Prostate gland (tissue), 2 donors: Measurements from ENCODE around the gene RPL39. TPM values are rescaled to one million over a fixed set of nuclear protein-coding genes. Genes with fewer than 3 reads are reported as not detected.
"Not testable (repeated sequence)": the region's sequence is repeated elsewhere in the genome, so short reads cannot be mapped to it uniquely, and the experiment has no call there.

ENCODE experiments used
- DNase-seq: peaks from one replicate; pipeline ENCODE4 v3.0.0-alpha.2; 2019; ENCODE audit warnings: low spot score
- H3K27ac ChIP-seq, 2 donors: fragments of 200-600 bp; sonication (generic); 2 replicates each; pipeline ENCODE4 v1.5.1; 2017 to 2019
- H3K27me3 ChIP-seq: fragments of 200-600 bp; sonication (generic); replicated peaks from 2 replicates; pipeline ENCODE4 v1.5.1; 2019; ENCODE audit not compliant: insufficient read depth
- H3K36me3 ChIP-seq, 2 donors: fragments of 200-600 bp; sonication (generic); 1 replicate in 1 of 2; 2 replicates in 1 of 2; pipeline versions ENCODE4 v1.5.1 to v1.8.1; 2017 to 2019
- H3K4me1 ChIP-seq: fragments of 200-600 bp; sonication (generic); replicated peaks from 2 replicates; pipeline ENCODE4 v1.5.1; 2019
- H3K4me3 ChIP-seq, 2 donors: fragments of 200-600 bp; sonication (generic); 2 replicates each; pipeline ENCODE4 v1.5.1; 2017 to 2019
- H3K9me3 ChIP-seq: fragments of 200-600 bp; sonication (generic); 2 replicates; pipeline ENCODE4 v1.5.1; 2017
- CTCF ChIP-seq, 4 experiments: fragments of 200-600 bp in 2 of 4; fragments of 450-650 bp in 2 of 4; sonication (generic) in 2 of 4; IDR thresholded peaks; 1 replicate in 3 of 4; 2 replicates in 1 of 4; pipeline ENCODE4 v1.5.1; 2016 to 2019; ENCODE audit warnings: antibody characterized with exemption in 4 of 4, mild to moderate bottlenecking in 2 of 4, moderate library complexity in 2 of 4
- POLR2A ChIP-seq: fragments of 450-650 bp; IDR thresholded peaks from one replicate; pipeline ENCODE4 v1.6.1; 2016; ENCODE audit warnings: antibody characterized with exemption, mild to moderate bottlenecking
- POLR2AphosphoS5 ChIP-seq: sonication (generic); formaldehyde crosslinking; IDR thresholded peaks from one replicate; pipeline ENCODE4 v1.6.1; 2017; ENCODE audit warnings: antibody characterized with exemption
- WGBS: methylation state at CpG from one replicate; pipeline ENCODE4 v1.1.5; 2018; 5-methylcytosine and 5-hydroxymethylcytosine counted together
- intact Hi-C: fragments of 100-400 bp; cut with DNase I; formaldehyde crosslinking; loops from one replicate; pipeline ENCODE4 v1.14.2; 2022
- total RNA-seq, 2 donors: library from RNA; depleted of rRNA; stranded (reverse); fragments of >200 nt; gene quantifications; one replicate each; pipeline ENCODE4 v1.1.0, GENCODE V29; 2016

Gene RPL39
- total RNA-seq, 2 donors from 2014 or later, result 2,133 to 2,412 TPM

DNA sequence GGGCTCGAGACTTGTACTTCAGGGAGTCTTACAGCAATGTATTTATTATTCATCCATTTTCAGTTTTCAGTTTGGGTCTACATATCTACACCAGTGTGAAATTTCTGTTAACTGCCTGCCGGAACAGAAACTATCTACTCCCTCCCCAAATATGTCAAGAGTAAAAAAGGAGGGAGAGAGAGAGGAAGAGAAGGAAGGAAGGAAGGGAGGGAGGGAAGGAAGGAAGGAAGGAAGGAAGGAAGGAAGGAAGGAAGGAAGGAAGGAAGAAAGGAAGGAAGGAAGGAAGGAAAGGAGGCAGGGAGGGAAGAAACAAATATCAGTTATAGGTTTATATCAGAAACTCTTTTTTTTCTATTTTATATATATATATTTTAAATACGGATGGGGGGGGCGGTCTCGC lies 12.6 kb downstream of the RPL39 start:
- 86% methylated on average over 5 of the region's 5 CpGs for WGBS
- no peaks in the 10 kb centered on the region for H3K4me1 ChIP-seq
- no peak for DNase-seq
- H3K36me3 ChIP-seq, result no peaks in the 10 kb centered on the region
- H3K27me3 ChIP-seq, result no peaks in the 10 kb centered on the region
- no peak overlapping the region for H3K27ac ChIP-seq
- intact Hi-C loops, result no loop called here
- H3K4me3 ChIP-seq, result no peak overlapping the region
- H3K9me3 ChIP-seq, result no peaks in the 10 kb centered on the region
- no peak for TF ChIP-seq POLR2AphosphoS5
- TF ChIP-seq CTCF (IDR thresholded peaks at IDR 0.05), result no peak
- no peak for TF ChIP-seq POLR2A

GRCh38 chrX:119775517-119776238 lies 15.8 kb downstream of the RPL39 start:
- intact Hi-C loops, result no loop called here
- H3K4me3 ChIP-seq, result no peak overlapping the region
- H3K36me3 ChIP-seq, result no peaks in the 10 kb centered on the region
- no peaks in the 10 kb centered on the region for H3K27me3 ChIP-seq
- WGBS, result 84% methylated on average over 15 of the region's 15 CpGs
- no peak overlapping the region for H3K27ac ChIP-seq
- no peaks in the 10 kb centered on the region for H3K9me3 ChIP-seq
- no peak for TF ChIP-seq POLR2A
- TF ChIP-seq CTCF (IDR thresholded peaks at IDR 0.05), result no peak
- no peak for TF ChIP-seq POLR2AphosphoS5
- no peak for DNase-seq
- H3K4me1 ChIP-seq, result no peaks in the 10 kb centered on the region

- DNase-seq, H3K4me1 ChIP-seq, H3K4me3 ChIP-seq, H3K27me3 ChIP-seq, H3K36me3 ChIP-seq, H3K9me3 ChIP-seq, intact Hi-C loops, H3K27ac ChIP-seq: not testable (repeated sequence)
- WGBS, result 90% methylated on average over 3 of the region's 3 CpGs
Measured at GRCh38 chrX:119769388-119769787, 22.0 kb downstream of the RPL39 start.

DNA sequence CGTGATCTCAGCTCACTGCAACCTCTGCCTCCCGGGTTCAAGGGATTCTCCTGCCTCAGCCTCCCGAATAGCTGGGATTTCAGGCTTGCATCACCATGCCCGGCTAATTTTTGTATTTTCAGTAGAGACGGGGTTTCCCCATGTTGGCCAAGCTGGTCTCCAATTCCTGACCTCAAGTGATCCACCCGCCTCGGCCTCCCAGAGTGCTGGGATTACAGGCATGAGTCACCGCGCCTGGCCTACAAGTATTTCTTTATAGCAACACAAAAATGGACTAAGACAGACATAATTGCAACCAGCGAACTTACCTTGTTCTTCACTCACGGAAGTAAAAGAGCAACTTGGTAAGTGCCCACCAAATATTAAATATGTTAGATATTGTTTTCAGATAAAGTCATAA lies 23.0 kb downstream of the RPL39 start:
- intact Hi-C loops, H3K4me3 ChIP-seq, H3K27ac ChIP-seq, H3K36me3 ChIP-seq, H3K9me3 ChIP-seq, H3K27me3 ChIP-seq, H3K4me1 ChIP-seq, DNase-seq: not testable (repeated sequence)
- 92% methylated on average over 11 of the region's 11 CpGs for WGBS

DNA sequence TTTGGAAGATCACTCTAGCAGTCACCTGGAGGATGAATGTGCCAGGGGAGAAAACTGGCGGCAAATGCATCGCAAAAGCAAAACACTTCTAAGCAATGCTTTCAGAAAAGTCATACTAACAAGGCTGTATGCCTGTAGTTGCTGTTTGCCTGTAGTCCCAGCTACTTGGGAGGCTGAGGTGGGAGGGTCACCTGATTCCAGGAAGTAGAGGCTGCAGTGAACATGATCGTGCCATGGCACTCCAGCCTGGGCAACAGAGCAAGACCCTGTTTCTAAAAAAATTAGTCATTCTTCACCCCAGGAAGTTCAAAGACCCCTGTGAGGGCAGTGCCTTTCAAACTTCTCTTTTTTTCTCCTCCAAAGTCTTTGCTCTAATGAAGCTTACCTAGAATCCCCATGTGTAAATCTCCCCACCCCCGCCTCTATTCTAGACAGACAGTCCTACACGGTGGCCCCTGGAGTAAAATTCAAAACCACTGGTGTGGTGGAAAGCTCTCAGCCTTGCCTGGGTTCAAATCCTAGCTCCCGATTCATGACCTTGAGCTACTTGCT lies 27.5 kb downstream of the RPL39 start:
- 93% methylated on average over 6 of the region's 6 CpGs for WGBS
- DNase-seq, result no peak
- intact Hi-C loops, result no loop called here

More for the DNA sequence above, 27.5 kb downstream of the RPL39 start:
- H3K27me3 ChIP-seq, result no peaks in the 10 kb centered on the region
- no peak overlapping the region for H3K27ac ChIP-seq
- no peaks in the 10 kb centered on the region for H3K36me3 ChIP-seq
- no peak overlapping the region for H3K4me3 ChIP-seq
- H3K4me1 ChIP-seq, result no peaks in the 10 kb centered on the region
- no peak for TF ChIP-seq CTCF (IDR thresholded peaks at IDR 0.05)
- TF ChIP-seq POLR2A, result no peak
- TF ChIP-seq POLR2AphosphoS5, result no peak
- no peaks in the 10 kb centered on the region for H3K9me3 ChIP-seq
